GM12874 (cell line): Measurements from ENCODE around the gene ZDHHC12.

Experiments
- TF ChIP-seq, protein P1 (sequence below): IDR thresholded peaks from 2 replicates; pipeline ENCODE4 v1.5.1; 2011; ENCODE audit warnings: low read depth, mild to moderate bottlenecking, control low read depth, low read length, moderate library complexity; ENCODE audit not compliant: insufficient read depth

The ZDHHC12 gene, protein sequence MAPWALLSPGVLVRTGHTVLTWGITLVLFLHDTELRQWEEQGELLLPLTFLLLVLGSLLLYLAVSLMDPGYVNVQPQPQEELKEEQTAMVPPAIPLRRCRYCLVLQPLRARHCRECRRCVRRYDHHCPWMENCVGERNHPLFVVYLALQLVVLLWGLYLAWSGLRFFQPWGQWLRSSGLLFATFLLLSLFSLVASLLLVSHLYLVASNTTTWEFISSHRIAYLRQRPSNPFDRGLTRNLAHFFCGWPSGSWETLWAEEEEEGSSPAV

DNA sequence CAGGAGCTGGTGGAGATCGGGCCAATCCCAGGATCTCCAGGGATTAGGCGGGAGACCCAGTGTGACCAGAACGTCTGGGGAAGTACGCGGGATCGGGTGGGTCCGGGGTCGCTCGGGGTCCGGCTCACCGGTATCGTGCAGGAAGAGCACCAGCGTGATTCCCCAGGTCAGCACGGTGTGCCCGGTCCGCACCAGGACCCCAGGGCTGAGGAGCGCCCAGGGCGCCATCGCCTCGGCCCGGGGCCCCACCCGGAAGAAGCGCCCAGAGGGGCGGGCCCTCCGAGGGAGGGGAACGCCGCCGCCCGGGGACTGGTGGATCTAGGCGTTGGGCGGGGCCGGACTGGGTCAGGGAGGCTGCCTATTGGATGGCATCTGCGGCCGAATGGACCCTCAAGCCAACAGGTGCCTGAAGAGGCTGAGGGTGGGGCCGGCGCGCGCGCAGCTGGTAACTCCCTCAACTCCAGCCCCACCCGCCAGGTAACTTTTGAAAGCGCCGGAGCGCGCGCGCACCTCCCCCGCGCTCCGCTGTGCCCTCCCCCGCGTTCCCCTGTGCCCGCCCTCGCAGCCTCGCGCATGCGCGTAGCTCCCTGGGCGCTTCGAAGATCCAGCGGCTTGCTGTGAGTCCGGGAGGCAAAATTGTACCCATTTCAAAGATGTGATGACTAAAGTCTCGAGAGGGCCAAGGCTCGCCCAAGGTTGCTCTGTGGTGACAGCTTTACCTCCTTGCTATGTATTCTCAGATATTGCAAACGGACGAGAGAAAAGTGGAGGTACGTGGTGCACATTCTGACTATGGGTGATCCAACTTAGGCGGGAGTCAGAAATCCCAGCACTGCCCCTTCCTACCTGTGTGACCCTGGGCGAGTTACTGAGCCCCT, at the start of gene ZDHHC12:
ZDHHC12 (minus strand) TSS at position 262 of the 878 bp plus-strand sequence; CDS start at position 228, 34 bp downstream.
- TF ChIP-seq, protein P1, sequence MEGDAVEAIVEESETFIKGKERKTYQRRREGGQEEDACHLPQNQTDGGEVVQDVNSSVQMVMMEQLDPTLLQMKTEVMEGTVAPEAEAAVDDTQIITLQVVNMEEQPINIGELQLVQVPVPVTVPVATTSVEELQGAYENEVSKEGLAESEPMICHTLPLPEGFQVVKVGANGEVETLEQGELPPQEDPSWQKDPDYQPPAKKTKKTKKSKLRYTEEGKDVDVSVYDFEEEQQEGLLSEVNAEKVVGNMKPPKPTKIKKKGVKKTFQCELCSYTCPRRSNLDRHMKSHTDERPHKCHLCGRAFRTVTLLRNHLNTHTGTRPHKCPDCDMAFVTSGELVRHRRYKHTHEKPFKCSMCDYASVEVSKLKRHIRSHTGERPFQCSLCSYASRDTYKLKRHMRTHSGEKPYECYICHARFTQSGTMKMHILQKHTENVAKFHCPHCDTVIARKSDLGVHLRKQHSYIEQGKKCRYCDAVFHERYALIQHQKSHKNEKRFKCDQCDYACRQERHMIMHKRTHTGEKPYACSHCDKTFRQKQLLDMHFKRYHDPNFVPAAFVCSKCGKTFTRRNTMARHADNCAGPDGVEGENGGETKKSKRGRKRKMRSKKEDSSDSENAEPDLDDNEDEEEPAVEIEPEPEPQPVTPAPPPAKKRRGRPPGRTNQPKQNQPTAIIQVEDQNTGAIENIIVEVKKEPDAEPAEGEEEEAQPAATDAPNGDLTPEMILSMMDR = no peak

DNA sequence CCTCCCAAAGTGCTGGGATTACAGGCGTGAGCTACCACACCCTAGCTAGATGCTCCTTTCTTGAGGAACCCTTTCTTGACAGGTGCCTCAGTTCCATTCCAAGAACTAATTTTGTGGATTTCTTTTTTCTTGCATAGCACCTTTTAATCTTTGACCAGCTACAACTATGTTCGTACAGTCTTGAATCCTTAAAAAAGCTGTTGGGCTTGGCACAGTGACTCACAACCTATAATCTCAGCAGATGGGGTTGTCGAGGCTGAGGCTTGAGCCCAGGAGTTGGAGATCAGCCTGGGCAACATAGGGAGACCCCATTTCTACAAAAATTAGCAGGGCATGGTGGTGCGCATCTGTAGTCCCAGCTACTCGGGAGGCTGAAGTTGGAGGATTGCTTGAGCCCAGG, 49.1 kb upstream of the ZDHHC12 start:
- TF ChIP-seq, protein P1 = no peak

DNA sequence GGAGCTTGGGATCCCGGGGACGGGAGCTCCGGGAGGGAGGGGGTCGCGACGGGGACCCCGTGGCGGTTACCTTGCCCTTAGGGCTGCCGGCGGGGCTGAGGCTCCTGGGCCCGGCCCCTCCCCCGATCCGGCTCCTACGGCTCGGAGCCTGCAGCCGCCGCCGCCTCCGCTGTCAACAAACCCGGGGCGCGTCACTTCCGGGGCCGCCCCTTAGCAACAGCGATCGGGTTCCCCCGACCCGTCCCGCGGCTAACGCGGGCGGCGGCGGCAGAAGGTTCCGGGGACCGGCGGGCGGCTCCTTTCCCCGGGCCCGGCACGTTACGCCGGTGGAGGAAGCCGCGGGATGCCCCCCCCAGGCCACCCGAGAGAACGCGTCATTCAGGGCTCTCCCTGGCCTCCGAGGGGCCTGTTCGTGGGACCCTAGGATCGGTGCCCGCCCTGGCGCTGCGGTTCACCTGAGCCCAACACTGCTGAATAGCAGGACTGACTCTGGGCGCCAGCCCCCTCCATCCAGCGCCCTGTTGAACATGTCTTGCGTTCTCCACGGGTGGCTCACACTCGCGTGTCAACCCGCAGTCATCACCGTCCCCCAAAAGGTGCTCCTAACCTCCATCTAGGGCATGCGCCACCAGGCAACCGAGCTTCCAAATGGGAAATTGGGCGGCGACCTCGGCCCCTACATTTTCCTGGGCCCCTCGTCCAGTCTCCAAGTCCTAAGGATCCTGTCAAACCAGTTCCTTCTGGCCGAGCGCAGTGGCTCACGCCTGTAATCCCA, 48.0 kb upstream of the ZDHHC12 start, which contains the start of gene ZER1:
ZER1 (minus strand) TSS at position 183 of the 775 bp plus-strand sequence. CDS start 16,362 bp downstream, outside the sequence.
- TF ChIP-seq, protein P1 = no peak

DNA sequence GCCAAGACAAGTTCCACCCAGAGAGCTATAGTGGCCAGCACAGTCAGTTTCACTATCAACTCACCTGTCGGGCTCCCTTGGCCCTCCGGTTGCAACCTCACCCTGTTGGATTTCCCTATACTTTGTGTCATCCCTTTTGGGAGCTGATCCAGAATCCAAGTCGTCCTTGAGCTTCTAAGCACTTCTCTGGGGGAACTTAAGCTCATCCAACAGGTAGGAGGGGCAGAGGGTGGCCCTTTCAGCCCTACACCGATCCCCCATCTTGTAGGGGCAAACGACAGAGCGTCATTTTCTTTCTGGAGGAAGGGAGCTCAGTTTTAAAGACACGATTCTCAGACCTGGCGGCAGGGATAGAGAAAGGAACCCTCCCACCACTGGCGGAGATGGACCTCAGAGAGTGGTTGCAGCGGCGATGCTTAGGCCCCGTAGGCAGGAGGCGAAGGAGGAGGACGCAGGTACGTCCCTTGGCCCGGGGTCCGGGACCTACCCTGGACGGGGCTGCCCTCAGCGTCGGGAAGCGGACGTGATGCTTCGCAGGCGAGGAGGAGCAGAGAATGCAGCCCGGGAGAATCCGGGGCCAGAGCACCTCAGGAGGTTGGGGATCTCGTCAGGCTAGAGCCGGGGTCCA, 47.3 kb upstream of the ZDHHC12 start:
- TF ChIP-seq, protein P1 = no peak

DNA sequence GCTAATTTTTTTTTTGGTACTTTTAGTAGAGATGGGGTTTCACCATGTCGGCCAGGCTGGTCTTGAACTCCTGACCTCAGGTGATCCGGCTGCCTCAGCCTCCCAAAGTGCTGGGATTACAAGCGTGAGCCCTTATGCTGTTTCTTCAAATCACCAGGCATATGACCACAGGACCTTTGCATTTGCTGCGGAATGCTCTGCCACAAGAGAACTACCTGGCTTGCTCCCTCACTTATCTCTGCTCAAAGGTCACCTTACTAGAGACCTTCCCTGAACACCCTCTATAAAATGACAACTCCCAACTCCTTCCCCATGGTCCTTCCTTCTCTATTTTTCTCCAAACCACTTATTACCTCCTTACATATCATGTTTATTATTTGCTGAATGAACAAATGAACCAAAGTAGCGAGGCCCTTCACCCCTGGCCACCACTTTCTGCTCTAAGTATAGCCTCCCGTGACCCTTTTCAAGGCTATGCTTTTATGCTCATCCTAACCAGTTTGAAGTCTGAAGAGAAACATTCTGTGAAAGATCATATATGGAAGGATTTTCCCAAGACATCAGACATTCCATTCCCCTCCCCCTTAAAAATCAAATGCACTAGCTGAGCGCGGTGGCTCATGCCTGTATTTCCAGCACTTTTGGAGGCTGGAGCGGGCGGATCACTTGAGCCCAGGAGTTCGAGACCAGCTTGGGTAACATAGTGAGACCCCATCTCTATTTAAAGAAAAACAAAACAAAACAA, 46.5 kb upstream of the ZDHHC12 start:
- TF ChIP-seq, protein P1 = no peak

DNA sequence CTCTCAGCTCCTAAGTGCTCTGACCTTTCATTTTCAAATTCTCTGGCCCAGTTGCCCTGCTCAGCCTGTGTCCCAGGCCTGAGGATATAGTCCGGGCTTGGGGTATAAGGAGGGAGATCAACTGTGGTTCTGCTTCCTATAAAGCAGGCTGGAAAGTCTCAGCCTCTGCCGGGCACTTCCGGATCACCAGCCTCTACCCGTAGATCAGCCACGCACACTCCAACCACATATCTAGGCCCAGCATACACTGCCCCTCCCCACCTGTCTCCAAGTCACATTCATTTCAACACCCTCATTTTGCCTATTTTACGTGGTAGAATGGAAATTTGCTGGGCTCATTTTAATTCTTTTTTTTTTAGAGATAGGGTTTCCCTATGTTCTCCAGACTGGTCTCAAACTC, 44.7 kb upstream of the ZDHHC12 start:
- TF ChIP-seq, protein P1 = no peak
